Measurements from ENCODE around the gene SETD7. TPM values are rescaled to one million over a fixed set of nuclear protein-coding genes. Genes with fewer than 3 reads are reported as not detected.

Gene SETD7
- polyA plus RNA-seq, 1 donor from 2014 or later = 12.0 TPM

DNA sequence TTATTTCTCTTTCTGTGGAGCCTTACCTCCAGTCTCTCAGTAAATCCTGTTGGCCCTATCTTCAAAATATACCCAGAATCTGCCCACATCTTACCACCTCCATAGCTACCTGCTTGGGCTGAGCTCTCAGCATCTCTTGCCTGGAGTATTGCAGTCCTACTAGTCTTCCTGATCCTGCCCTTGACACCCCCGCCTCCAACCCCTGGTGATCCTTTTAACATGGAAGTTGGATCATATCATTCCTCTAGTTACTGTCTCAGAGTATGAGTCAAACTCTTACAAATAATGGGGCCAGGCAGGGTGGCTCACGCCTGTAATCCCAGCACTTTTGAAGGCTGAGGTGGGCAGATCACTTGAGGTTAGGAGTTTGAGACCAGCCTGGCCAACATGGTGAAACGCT is 43.1 kb upstream of the SETD7 start:
- no peaks in the 10 kb centered on the region for H3K27me3 ChIP-seq (ENCODE audit: insufficient read depth, low read depth, low read length)
- no peaks in the 10 kb centered on the region for H3K79me2 ChIP-seq (replicated peaks; ENCODE audit: insufficient read depth, low read length)
- TF ChIP-seq EP300 (conservative IDR thresholded peaks at IDR 0.05; ENCODE audit: poor library complexity, severe bottlenecking) (no peak), SMC3 (conservative IDR thresholded peaks at IDR 0.05; ENCODE audit: poor library complexity) (no peak), MXI1 (conservative IDR thresholded peaks at IDR 0.05; ENCODE audit: poor library complexity, severe bottlenecking) (no peak), TAF1 (IDR thresholded peaks at IDR 0.05; ENCODE audit: low read depth) (no peak), EZH2 (IDR thresholded peaks at IDR 0.05; ENCODE audit: borderline replicate concordance, insufficient read depth, low read length, poor library complexity, severe bottlenecking) (no peak), RAD21 (conservative IDR thresholded peaks at IDR 0.05) (no peak), POLR2AphosphoS5 (IDR thresholded peaks at IDR 0.05) (no peak)
- TF ChIP-seq, protein P1, sequence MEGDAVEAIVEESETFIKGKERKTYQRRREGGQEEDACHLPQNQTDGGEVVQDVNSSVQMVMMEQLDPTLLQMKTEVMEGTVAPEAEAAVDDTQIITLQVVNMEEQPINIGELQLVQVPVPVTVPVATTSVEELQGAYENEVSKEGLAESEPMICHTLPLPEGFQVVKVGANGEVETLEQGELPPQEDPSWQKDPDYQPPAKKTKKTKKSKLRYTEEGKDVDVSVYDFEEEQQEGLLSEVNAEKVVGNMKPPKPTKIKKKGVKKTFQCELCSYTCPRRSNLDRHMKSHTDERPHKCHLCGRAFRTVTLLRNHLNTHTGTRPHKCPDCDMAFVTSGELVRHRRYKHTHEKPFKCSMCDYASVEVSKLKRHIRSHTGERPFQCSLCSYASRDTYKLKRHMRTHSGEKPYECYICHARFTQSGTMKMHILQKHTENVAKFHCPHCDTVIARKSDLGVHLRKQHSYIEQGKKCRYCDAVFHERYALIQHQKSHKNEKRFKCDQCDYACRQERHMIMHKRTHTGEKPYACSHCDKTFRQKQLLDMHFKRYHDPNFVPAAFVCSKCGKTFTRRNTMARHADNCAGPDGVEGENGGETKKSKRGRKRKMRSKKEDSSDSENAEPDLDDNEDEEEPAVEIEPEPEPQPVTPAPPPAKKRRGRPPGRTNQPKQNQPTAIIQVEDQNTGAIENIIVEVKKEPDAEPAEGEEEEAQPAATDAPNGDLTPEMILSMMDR (IDR thresholded peaks at IDR 0.05; ENCODE audit: poor library complexity, severe bottlenecking) = no peak
- TF ChIP-seq, protein P2, sequence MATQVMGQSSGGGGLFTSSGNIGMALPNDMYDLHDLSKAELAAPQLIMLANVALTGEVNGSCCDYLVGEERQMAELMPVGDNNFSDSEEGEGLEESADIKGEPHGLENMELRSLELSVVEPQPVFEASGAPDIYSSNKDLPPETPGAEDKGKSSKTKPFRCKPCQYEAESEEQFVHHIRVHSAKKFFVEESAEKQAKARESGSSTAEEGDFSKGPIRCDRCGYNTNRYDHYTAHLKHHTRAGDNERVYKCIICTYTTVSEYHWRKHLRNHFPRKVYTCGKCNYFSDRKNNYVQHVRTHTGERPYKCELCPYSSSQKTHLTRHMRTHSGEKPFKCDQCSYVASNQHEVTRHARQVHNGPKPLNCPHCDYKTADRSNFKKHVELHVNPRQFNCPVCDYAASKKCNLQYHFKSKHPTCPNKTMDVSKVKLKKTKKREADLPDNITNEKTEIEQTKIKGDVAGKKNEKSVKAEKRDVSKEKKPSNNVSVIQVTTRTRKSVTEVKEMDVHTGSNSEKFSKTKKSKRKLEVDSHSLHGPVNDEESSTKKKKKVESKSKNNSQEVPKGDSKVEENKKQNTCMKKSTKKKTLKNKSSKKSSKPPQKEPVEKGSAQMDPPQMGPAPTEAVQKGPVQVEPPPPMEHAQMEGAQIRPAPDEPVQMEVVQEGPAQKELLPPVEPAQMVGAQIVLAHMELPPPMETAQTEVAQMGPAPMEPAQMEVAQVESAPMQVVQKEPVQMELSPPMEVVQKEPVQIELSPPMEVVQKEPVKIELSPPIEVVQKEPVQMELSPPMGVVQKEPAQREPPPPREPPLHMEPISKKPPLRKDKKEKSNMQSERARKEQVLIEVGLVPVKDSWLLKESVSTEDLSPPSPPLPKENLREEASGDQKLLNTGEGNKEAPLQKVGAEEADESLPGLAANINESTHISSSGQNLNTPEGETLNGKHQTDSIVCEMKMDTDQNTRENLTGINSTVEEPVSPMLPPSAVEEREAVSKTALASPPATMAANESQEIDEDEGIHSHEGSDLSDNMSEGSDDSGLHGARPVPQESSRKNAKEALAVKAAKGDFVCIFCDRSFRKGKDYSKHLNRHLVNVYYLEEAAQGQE (IDR thresholded peaks at IDR 0.05; ENCODE audit: borderline replicate concordance) = no peak
- no peaks in the 10 kb centered on the region for H3F3A ChIP-seq (ENCODE audit: insufficient read depth, low read length, poor library complexity, severe bottlenecking)
- H4K20me1 ChIP-seq (ENCODE audit: insufficient read depth) = no peaks in the 10 kb centered on the region
- no peak overlapping the region for H3K27ac ChIP-seq (ENCODE audit: low read length)
- no peaks in the 10 kb centered on the region for H3K9me3 ChIP-seq (ENCODE audit: low read length)
- no peak overlapping the region for H3K4me3 ChIP-seq (ENCODE audit: low read length)
- no peaks in the 10 kb centered on the region for H3K36me3 ChIP-seq (ENCODE audit: insufficient read depth, low read length)
- H3K9ac ChIP-seq (ENCODE audit: low read length) = no peak overlapping the region
- no peaks in the 10 kb centered on the region for H3K9me2 ChIP-seq (ENCODE audit: insufficient read depth, low read length)
- no peak overlapping the region for H3K4me2 ChIP-seq (ENCODE audit: low read length)
- H2AFZ ChIP-seq (ENCODE audit: low read depth, low read length) = no peak overlapping the region

DNA sequence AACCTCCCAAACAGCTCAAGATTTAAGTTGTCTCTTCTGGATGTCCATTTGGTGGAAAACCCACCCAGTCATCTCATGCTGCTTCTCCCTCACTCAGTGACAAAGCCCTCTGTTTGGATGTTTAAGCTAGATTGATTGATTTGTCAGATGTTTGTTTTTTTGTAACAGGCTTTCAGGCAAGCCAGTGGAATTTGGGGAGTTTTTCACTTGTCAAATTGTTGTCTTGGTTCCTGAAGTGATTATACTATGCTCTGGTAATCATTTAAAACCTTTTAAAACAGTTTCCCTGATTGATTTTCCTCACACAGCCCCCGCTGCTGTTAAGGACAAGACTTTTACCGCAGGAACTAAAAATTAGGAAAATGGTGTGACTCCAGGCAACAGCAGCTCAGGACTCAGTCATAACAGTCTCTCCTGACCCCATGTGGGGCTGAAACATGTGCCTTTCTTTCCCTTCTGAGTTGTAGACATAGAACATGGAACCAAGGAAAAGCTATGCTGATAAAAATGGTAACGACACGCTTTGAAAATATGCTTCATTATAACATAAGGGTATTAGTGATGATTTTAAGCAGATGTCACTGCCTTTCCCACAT is 40.8 kb upstream of the SETD7 start:
- no peak overlapping the region for H3K27ac ChIP-seq (ENCODE audit: low read length)
- no peak overlapping the region for H3K4me3 ChIP-seq (ENCODE audit: low read length)
- no peak overlapping the region for H3K9ac ChIP-seq (ENCODE audit: low read length)
- no peaks in the 10 kb centered on the region for H3K36me3 ChIP-seq (ENCODE audit: insufficient read depth, low read length)
- no peak for TF ChIP-seq POLR2AphosphoS5 (IDR thresholded peaks at IDR 0.05)
- TF ChIP-seq, protein P2 (IDR thresholded peaks at IDR 0.05; ENCODE audit: borderline replicate concordance) = no peak
- no peaks in the 10 kb centered on the region for H4K20me1 ChIP-seq (ENCODE audit: insufficient read depth)
- H2AFZ ChIP-seq (ENCODE audit: low read depth, low read length) = no peak overlapping the region
- no peaks in the 10 kb centered on the region for H3K27me3 ChIP-seq (ENCODE audit: insufficient read depth, low read depth, low read length)
- no peaks in the 10 kb centered on the region for H3K9me2 ChIP-seq (ENCODE audit: insufficient read depth, low read length)
- H3K4me2 ChIP-seq (ENCODE audit: low read length) = no peak overlapping the region
- no peaks in the 10 kb centered on the region for H3K79me2 ChIP-seq (replicated peaks; ENCODE audit: insufficient read depth, low read length)
- no peaks in the 10 kb centered on the region for H3F3A ChIP-seq (ENCODE audit: insufficient read depth, low read length, poor library complexity, severe bottlenecking)
- H3K9me3 ChIP-seq (ENCODE audit: low read length) = no peaks in the 10 kb centered on the region
